Stimulated activated CD4-positive, alpha-beta T cell treated with anti-CD3 and anti-CD28 coated beads, Interleukin-1b, Interleukin-23, amount 100 ng/mL, for 24 hours (primary cell): ENCODE data around the gene GPR42.
"Not testable (repeated sequence)": the region's sequence is repeated elsewhere in the genome, so short reads cannot be mapped to it uniquely, and the experiment has no call there.

Experiments used
- DNase-seq, 4 experiments: peaks; one replicate each; pipeline ENCODE4 v3.0.0-alpha.2; 2020; ENCODE audit warnings: low read depth in 4 of 4, low spot score in 1 of 4

The GPR42 gene

DNA sequence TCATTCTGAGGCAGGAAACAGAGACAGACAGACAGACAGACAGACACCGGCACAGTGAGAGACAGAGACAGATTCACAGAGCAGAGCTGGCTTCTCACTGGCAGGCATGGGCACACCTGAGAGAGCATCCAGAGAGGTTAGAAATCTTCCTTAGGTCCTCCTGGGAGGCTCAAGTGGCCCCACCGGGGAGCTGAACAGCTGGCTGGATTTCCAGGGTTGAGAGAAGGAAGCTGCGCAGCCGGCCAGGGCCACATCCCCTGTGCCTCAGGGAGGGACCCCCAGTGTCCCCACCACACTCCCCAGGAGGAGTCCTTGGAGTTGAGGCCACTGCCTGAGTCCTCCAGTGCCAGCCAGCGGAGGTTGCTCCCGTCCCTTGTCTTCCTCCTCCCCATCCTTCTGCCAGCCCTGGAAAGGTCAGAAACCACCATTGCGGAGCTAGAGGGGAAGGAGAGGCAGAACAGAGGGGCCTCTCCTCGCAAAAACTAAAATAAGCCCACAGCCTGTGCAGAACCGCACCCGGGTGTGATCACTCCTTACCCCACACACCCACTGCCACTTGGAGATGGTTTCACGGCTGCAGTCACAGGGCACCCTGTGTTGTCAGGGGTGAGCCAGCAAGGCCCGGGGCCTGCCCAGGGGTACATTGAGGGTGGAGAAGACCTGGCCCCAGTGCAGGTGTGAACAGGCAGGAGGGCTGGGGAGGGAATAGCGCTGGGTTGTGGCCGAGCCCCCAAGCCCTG is 8.4 kb upstream of the GPR42 start:
- DNase-seq = no peak

GRCh38 chr19:35363001-35363590 is 7.8 kb upstream of the GPR42 start:
- no peak for DNase-seq

DNA sequence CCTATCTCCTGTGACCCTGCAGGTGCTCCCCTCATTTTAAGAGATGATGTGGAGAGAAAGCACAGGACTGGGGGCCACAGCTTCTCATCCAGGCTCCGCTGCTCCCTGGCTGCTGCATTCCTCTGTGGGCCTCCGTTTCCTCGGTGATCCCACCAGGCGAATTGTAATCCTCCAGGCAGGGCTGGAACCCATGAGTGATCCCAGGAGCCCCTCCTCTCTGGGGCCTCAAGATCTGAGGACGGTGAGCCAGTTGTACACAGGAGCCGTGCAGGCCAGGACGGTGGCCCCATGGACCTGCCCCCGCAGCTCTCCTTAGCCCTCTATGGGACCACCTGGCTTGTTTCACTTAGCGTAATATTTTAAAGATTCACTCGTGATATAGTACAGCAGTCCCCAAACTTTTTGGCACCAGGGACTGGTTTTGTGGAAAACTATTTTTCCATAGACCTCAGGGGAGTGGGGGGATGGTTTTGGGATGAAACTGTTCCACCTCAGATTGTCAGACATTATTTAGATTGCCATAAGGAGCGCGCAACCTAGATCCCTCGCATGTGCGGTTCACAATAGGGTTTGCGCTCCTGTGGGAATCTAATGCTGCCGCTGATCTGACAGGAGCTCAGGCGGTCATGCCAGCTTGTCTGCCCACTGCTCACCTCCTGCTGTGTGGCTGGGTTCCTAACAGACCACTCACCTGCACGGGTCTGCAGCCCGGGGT is 7.0 kb upstream of the GPR42 start:
- no peak for DNase-seq

- no peak for DNase-seq
Observed at GRCh38 chr19:35365303-35365702, 5.6 kb upstream of the GPR42 start.

GRCh38 chr19:35368378-35368777 is 2.5 kb upstream of the GPR42 start:
- DNase-seq = no peak

GRCh38 chr19:35369522-35369921 is 1.3 kb upstream of the GPR42 start:
- DNase-seq = no peak

DNA sequence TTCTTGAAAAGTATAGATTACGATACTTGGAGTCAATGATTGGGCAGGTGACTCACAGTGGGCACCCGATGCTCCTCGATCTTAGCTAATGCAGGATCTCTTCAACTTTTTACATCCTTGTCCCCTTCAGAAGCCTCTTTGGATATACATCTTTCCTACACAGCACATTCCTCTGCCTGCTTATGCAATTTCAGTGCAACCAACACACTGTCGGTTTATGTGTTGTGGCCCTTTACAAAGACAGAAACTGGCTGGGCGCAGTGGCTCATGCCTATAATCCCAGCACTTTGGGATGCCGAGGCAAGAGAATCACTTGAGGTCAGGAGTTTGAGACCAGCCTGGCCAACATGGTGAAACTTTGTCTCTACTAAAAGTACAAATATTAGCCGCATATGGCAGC is 2.6 kb downstream of the GPR42 start:
- no peak for DNase-seq

DNA sequence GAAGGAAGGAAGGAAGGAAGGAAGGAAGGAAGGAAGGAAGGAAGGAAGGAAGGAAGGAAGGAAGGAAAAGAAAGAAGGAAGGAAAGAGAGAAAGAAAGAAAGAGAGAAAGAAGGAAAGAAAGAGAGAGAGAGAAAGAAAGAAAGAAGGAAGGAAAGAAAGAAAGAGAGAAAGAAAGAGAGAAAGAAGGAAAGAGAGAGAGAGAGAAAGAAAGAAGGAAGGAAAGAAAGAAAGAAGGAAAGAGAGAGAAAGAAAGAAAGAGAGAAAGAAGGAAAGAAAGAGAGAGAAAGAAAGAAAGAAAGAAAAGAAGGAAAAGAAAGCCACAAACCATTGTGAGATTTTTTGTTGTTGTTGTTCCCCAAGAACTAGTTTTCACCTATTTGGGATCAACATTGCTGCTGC is 3.2 kb downstream of the GPR42 start:
- not testable (repeated sequence) for DNase-seq

DNA sequence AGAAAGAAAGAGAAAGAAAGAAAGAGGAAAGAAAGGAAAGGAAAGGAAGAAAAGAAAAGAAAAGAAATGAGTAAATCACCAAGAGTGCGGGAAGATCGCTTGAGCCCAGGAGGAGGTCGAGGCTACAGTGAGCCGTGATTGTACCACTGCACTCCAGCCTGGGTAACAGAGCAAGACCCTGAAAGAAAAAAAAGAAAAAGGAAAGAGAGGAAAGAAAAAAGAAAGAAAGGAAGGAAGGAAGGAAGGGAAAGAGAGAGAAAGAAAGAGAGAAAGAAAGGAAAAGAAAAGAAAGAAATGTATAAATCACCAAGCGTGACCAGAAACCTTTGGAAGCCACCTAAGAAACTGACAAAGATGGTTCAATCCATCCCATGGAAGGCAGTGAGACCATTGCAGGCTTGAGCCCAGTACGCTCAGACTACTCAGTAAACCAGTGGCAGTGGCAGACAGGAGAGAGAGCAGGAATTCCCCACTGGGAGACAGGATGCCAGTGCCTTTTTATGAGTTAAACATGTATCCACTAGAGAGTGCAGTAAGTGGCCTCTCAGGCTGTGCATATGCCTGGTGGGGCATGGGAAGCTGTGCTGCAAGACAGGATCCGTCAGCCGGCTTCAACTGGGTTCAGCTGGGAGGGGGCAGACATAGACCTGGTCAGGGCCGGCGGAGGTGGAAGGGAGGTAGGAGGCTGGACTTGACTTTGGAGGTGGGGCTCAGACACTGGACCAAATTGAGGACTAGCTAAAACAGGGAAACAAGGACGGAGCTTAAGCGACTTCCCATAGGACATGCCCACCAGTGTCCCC is 4.8 kb downstream of the GPR42 start:
- DNase-seq = no peak

- DNase-seq = no peak
Observed at GRCh38 chr19:35377656-35378055, 6.8 kb downstream of the GPR42 start.

DNA sequence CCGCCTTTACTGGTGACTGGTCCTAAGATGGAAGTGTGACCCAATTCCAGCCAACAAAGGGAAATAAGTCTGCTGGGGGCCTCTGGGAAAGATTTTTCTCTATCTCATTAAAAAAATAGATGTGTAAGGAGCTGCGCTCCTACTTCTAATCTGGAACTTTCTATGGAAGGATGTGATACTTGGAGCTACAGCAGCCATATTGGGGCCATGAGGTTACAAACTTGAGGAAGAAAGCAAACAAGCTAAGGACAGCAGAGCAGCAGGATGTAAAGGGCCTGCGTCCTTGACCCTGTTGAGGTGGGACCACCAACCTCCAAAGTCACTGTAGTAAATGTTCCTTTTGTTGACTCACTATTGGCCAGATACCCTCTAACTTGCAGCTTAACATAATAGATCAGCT is 7.5 kb downstream of the GPR42 start:
- no peak for DNase-seq

GRCh38 chr19:35379545-35379944 is 8.7 kb downstream of the GPR42 start:
- DNase-seq = not testable (repeated sequence)

DNA sequence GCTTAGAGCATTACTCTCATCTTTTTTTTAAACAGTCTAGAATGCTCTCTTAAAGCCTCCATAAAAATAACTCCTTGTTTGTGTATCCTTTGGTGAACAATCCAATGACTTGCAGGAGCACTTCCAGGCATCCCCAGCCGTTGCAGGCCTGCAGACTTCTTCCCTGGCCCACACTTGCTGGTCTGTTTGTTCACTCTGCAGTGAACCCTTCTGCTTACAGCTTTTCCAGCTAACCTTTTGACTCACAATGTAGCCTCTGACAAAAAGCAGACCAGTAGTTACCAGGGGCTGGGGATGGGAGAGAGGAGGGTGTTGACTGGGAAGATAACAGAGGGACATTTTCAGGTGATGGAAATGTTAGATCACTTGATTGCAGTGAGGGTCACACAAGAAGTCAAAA is 9.1 kb downstream of the GPR42 start:
- DNase-seq = no peak

- DNase-seq = no peak
Observed at GRCh38 chr19:35380450-35381124, 9.7 kb downstream of the GPR42 start.

DNA sequence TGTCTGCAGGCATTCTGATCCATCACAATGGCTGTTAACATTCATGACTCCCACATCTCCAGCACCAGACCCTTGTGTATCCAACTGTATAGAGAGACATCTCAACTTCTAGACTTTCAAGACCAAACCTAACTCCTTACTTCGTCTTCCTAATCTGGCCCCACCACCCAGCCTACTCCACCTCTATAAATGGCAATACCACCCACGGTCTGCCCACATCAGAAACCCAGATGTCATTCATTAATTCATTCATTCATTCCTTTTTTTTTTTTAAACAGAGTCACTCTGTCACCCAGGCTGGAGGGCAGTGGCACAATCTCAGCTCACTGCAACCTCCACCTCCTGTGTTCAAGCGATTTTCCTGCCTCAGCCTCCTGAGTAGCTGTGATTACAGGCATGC is 10.4 kb downstream of the GPR42 start:
- DNase-seq = no peak

GRCh38 chr19:35381926-35382325 is 11.1 kb downstream of the GPR42 start:
- DNase-seq = no peak

GRCh38 chr19:35383536-35383935 is 12.7 kb downstream of the GPR42 start:
- DNase-seq = no peak

- no peak for DNase-seq
Observed at GRCh38 chr19:35388277-35389054, 17.6 kb downstream of the GPR42 start.

- DNase-seq = no peak
Observed at GRCh38 chr19:35389192-35389861, 18.5 kb downstream of the GPR42 start.
